Activated T-cell treated with anti-CD3 and anti-CD28 coated beads, Interleukin-2, amount 50 U/mL, for 1 hour (primary cell): ENCODE measurements around the gene OTC.

ENCODE experiments used
- DNase-seq: peaks from one replicate; pipeline ENCODE4 v3.0.0-alpha.2; 2020

OTC gene

DNA sequence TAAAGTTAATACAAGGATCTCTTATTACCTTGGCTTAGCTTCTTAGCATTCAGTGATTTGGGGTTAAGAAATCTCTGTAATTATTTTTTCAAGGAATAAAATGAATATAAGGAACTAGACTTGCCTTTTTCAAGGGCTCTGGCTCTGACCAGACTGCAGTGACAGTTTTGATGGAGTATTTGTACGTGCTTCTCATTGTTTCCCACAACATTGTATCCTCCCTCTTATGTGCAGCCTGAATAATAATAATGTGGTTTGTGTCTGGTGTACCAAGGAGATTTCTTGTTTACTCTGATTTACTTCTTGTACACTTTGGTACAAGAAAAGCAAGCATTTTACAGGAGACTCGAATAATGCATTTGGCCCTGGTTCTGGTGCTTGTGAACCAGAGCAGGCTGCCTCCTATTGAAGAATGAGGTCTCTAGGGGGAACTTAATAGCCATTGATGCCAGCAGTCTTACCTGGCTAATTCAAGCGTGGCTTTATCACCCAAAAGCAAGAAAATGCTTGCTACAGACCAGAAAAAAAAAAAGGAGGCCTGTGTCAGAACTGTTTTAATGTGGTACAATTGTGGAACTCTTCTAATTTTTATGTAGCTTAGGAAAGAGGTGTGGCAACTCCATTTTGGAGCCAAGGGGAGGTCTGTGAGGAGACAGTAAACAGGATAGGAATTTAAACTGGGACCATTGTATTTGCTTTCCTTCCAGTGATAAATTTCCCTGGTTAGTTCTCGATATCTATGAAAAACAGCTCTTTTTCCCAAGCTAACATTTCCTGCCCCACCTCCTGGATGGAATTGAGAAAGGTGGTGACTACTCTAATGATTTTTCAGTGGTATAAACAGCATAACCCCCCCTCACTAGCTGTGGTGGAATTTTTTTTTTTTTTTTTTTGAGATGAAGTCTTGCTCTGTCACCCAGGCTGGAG, 5.6 kb downstream of the OTC start:
- no peak for DNase-seq

DNA sequence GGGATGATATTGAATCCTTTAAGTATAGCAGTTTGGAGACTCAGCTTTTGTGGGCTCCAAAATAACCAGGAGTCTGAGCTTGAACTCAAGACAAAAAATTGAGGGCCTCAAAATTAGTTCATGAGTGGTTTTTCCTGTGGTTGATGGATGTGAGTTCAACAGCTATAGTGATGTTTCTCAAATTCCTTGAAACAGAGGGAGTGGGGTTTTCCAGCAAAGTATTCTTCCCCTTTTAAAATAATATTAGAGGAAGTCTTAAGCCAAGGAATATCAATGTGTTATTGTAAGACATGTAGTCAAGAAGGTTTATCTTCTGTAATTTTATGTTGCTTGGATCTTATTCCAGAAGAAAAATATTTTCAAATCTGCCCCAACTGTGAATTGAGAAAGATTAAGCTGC, 10.6 kb downstream of the OTC start:
- no peak for DNase-seq

DNA sequence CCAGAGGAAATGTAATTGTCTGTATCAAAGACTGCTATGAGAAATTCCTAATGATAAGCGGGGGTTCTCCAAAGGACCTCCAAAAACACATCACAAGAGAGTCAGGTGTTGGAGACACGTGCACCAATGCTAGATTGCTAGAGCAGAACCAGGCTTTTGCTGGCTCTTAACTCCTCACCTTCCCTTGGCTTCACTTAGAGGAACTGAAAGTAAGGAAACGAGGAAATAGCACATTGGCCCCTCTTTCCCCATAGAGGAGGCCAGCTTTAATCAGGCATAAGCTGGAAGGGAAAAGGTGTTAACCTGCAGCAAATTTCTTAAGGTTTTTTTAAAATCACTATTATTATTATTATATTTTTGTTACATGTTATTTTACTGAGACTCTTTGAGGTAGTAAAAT, 13.6 kb downstream of the OTC start:
- DNase-seq, result no peak

DNA sequence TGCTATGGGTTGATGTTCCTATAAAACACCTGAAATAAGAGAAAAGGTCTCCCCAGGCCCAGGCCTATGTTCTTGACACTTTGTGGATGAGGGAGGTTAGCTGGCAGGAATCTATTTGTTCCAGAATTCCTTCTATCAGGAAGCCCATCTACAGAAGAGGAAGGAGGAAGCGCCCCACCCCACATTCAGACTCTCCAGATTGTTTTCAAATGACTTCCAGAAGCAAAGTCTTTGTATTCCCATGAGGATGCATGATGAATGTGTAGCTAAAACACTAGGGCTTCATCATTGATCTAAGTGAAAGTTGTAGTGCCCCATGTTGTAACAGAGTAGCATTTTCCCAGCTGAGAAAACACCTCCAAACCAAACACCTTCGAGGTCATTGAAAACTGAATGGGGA, 16.4 kb downstream of the OTC start:
- DNase-seq, result no peak

DNA sequence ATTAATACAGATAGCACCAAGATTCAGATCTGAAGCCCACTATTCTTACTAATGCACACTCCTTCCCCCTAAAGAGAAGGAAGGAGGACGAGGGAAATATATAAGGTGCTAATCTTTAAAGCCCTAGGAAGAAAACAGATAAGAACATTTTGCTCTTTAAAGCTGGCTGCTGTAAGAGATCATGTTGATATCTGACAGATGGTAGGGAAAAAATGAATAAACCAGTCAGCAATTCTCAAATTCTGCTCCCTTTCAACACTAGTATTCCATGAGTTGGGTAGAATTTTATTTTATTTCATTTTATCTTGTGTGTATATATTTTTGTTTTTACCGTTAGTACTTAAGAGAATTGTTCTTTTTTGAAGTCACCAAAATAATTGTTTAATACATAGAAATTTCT, 19.2 kb downstream of the OTC start:
- no peak for DNase-seq

DNA sequence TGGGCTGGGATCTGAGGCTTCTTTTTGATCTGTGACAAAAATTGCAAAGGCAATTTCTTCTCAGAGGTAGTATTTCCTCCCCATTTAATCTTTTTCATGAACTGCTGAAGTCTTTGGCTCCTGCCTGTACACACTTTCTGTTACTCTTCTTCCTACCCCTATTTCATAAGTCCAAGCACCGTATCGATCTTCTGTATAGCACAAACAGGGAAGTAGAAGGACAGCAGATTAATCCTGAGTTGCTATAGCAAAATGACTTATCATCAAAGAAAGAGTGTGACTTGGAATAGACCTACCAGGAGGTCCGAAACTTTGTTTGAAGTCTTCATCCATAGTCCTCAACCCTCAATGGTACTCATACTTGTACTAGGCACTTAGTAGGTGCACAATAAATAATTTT, 22.0 kb downstream of the OTC start:
- DNase-seq, result no peak

DNA sequence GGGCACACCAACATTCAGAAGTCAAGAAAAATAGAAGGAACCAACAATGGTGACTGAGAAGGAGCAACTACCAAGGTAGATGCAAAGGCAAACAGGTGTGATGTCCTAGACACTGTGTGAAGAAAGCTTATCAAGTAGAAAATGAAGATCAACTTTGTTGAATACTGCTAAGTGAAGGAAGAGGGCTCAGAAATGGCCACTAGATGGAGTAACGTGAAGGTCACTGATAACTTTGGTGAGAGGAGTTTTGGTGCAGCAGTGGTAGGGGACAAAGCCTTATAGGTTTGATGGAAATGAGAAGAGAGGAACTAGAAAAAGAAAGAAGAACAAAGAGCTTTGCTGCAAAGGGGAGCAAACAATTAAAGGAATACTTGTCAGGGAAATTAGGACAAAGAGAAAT, 23.5 kb downstream of the OTC start:
- no peak for DNase-seq

DNA sequence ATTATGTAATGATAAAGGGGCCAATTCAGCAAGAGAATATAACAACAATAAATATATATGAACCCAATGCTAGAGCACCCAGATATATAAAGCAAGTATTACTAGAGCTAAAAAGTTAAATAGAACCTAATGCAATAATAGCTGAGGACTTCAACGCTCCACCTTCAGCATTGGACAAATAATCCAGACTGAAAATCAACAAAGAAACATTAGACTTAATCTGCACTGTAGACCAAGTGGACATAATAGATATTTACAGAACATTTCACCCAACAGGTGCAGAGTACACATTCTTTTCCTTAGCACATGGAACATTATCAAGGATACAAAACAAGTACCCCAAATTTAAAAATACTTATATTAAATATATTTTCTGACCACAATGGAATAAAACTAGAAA, 24.3 kb downstream of the OTC start:
- no peak for DNase-seq

DNA sequence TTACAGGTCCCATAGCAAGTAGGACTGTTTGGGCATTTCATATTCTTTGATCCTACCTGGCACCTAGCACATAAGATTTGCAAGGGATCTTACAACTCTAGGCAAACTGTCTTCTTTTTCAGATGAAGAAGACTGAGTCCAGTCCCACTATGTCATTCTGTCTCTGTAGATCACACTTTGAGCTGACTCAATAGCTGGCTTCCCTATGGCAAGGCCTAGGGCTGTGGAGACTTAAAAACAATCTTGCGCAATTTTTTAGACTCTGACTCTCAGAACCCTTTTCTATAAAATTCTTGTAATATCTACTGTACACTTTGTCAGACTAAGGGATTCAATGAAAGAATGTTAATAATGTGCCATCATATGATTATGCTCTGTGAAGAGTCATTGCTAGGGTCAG, 26.7 kb downstream of the OTC start:
- DNase-seq, result no peak

DNA sequence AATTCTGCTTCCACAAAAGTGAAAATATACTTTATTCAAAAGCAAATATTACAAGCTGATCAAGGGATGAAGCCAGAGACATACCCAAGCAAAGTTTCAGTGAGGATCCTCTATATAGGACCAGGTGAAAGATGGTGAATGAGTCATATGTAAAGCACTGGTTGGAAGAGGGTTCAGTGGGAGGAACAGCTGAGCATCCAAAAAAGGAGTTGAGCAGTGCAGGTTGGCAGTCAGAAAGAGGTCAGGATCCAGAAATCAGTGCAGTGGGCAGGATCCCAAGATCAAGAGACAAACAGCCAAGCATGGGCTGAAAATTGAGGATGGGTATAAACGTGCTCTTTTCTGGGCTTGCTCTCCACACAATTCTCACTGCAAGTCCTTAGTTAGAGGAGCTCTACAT, 30.3 kb downstream of the OTC start:
- DNase-seq, result no peak

DNA sequence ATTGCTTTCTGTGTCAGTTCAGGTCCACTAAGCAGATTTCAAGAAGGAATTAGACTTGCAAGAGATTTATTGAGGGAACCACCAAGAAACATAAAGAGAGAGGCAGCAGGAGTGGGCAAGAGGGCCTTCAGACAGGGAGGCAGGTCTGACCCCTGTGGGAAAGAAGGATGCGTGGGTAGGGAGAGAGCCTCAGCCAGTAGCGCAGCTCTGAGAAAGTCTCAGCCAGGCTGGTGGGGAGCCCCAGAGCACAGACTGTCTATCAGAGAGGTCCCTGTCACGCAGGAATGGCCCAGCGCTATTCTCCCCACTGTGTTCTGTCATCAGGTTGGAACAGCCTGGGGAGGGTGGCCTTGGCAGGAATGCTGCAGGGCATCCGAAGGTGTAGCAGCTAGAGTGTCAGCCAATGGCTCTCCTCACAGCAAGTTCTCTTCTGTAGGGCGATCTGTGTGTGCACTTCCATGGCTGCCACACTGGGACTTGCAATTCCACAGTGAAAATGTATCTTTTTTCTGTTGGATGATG, 48.0 kb downstream of the OTC start:
- no peak for DNase-seq

DNA sequence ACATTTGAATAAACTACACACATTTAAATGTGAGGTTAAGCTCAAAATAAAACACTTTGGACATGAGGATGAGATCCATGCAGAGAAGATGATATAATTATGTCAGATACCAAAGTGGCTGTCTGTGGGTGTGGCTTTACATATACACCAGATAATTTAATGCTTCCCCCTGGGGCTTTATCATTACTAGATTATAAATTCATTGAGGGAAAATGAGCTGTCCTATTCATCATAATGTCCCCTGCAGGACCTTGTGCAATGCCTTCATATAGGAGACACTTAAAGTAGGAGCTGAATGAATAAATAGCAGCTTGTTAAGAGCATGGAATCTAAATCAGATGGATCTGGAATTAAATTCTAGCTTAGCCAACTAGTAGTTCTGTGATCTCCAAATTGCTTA, 49.7 kb downstream of the OTC start:
- DNase-seq, result no peak

DNA sequence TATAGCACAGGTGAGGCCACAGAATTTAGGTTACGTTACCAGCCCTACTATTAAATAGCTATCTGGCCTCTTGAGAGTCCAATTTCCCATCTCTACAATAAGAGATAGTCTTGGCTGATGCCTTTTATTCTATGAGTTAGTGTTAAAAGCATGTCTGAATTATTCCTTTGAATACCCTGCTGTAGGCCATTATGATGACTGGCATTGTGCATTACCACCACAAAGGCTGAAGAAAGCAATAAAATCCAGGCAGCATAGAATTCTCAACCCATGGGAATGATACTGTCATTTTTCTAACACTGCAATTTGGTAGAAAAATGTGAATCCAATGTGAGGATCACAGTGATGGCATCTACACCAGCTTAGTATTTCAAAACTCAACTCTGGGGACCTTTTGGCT, 51.4 kb downstream of the OTC start:
- DNase-seq, result no peak

DNA sequence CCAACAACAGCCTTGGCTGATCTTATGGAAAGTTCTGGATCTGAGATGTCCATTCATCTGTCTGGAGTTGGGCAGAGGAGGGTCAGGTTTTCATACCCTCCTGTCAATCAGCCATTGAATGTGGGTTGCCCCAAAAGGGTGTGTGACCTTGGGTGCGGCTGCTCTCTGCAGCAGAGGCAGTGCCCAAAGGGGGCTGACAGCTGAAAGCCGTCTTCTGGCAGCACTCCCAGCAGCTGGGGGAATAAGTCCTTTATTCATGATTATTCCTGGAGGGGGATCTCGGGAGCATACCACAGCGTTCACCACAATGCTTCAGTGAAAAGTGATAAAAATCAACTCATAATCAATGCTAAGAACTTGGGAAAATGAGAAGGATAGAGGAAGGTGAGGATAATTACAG, 54.7 kb downstream of the OTC start:
- DNase-seq, result no peak

DNA sequence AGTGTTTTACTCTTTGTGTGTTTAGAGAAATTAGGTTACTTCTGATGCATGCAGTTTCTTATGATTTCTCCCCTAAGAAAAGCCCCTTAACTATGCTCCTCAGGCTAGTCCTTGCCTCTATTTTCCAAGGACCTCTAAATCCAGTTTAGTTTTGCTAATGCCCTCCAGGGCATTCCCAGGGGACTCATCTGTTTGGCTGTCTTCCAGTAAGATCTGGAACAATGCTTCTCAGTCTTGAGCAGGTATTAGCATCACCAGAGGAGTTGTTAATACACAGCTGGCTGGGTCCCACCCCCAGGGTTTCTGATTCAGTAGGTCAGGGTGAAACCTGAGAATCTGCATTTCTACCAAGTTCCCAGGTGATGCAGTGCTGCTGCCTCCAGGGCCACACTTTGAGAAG, 56.9 kb downstream of the OTC start:
- DNase-seq, result no peak

DNA sequence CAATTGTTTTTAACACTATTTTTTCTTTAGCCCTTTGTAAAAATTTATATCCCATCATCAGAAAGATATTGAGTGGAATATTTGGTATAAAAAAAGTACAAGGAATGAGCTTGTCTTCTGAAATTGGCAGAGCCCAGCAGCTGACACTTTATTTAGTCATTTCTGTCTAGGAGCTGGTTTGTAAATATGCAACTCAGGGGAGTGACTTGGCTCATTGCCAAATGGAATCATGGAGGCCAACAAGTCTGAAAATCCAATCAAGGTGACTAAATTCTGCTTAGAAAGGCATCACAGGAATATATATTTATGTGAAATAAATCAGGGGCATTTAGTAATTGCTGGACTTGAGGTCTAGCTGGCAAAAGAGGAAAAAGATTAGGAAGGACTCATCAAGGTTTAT, 74.4 kb downstream of the OTC start:
- no peak for DNase-seq

DNA sequence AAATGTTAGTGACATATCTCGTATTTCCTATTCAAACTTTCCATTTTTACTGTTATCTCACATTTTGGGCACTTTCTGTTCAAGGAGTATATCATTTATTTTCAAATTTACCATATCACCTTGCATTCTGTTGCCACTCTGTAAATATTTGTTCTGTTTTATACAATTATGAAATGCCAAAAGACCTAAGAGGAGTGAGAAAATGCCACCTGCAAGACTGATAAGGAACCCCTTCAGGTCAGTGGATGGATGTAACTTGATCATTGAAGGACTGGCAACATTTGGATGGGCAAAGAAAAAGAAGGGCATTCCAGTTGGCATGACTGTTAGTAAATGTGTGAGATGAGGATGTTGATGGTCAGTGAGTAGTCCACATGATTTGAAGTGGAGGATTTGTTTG, 79.1 kb downstream of the OTC start:
- DNase-seq, result no peak

DNA sequence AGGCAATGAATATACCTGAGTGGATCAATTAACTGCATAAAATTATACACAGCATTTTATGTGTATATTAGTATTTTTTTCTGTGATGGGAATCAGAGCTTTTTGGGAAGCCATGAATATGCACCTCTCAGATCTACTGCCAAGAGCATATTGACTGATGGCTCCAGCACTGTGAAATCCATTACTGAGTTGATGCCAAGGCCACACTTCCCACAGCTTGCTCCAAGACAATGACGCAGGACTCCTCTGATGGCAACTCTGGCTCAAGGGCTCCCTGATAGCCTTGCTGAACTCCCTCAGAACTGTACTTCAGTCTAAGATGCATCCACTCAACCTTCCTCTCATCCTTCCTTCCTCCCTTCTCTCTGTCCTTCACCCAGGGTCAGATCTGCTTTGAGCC, 82.7 kb downstream of the OTC start:
- DNase-seq, result no peak

DNA sequence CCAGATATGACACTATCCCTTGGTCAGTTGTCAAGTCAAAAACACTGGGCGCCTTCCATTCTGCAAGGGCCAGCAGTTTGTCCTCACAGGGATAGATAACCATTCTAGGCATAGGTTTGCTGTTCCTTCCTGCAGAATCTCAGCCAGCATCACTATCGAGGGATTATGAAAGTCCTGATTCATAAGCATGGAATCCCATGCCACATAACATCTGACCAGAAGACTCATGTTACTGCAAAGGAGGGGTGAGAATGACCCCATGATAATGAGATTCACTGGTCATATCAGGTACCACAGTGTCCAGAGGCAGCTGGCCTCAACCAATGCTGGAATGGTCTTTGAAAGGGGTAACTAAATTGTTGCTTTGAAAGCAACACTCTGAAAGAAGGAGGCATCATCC, 84.7 kb downstream of the OTC start:
- no peak for DNase-seq

DNA sequence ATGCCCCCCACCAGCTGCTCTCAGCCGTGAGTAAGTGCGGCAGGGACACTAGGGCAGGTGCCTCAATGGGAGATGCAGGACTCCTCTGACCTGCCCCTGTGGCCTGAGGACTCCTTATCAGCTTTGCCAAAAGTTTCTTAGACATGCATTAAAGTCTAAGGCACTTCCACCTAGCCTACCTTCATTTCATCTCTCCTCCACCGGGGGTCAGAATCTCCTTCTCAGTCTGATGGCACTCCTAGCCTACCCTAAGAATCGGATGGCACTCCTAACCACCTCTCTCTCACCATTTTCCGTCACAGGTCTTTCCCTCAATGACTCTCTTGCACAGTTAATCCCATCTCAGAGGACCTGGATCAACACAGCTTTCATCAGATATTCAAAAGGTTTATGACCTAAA, 85.9 kb downstream of the OTC start:
- no peak for DNase-seq

DNA sequence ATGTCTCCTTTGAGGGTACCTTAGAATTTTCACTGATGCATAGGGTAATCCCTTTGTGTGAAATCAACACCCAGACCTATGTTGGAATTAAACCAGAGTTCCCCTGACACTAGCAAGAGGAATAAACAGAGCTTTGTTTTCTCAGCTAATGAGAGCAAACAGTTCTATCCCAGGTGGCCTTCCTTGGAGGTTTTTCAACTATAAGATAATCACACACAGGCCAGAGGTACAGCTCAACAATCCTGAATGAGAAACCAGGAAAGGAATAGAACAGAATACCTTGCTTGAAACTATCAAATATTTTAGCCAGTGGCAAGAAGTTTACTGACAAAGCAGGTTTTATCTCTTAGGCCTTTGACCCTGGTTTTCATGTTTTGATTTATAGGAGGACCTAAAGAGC, 100.2 kb downstream of the OTC start:
- no peak for DNase-seq

DNA sequence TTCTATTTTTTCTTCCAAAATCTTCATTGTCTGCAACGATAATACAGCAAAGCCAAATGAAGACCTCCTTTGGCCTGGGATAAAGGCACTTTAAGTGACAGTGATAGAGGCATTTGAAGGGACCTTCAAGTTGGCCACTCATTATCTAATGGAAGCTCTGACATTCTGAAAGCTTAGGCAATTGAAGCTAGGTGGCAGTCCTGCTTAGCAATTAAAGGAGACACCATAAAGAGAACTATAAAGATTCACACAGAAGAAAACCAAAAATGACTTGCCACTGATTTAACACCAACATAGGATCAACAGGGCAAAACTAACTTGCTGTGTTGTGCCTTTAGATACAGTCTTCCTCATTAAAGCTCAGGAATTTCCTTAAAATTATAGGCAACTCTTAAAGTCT, 105.7 kb downstream of the OTC start:
- DNase-seq, result no peak

DNA sequence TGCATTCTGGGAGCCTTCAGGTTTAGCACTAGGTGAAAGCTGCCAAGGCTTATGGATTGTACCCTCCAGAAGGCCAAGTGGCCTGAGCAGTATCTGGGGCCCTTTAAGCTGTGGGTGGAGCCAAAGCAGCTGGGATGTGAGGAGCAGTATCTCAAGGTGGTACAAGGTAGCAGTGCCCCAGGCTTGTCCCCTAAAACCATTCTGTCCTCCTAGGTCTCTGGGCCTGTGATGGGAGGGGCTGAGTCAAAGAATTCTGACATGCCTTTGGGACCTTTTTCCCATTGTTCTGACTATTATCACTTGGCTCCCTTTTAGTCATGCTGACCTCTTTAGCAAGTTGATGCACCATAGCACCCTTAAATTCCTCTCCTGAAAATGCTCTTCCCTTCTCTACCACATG, 109.9 kb downstream of the OTC start:
- no peak for DNase-seq

DNA sequence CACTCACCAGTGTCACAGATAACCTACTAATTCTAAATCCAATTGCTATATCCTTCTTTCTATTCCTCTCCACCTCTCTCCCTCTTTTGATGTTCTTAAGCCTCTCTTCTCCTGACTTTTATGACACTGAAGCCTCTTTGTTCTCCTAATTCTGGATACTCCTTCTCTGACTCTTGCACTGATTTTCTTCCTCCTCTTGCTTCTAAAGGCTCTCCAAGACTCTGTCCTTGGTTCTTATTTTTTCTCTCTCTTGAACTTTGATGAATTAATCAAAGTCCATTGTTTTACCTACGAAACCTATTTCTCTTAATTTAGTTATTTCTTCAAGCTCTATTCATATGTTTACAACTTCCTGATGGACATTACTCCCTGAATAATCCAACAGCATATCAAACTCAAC, 113.3 kb downstream of the OTC start:
- no peak for DNase-seq

DNA sequence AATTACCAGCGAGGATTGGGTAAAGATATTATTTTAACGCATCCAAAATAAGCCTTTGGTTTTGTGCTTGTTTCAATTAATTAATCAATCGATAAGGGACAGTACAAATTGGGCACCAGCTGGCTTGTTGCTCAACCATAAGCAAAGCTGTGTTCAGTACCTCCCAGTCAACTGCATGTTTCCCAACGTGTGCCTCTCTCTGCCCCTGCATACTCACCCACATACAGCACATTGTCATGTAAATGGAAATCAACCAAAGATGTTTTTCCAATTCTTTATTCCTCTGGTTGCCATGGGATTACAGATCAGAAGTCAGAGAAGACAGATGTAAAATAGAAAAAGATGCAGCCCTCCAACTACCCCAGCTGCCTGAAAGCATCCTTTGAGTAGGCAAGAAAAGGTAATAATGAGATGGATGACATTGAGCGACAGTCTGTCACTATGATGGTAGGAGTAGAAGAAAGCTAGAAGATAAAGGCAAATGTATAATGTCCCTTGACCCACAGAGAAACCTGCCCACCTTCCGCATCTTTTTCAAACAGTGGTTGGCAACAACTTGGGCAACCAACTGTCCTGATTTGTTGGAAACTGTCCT, 116.3 kb downstream of the OTC start:
- DNase-seq, result no peak
